ENCODE measurements around the gene ESPNL.

The ESPNL gene

GRCh38 chr2:238081561-238081960 is 18.6 kb upstream of the ESPNL start:
- Histone ChIP-seq H3K9ac (ENCODE audit: low read depth, low read length) (no peak overlapping the region), H3K4me3 (ENCODE audit: low read length) (no peak overlapping the region), H3K4me1 (ENCODE audit: control insufficient read depth, insufficient read depth, low read length) (no peaks in the 10 kb centered on the region), H3K9me3 (replicated peaks; ENCODE audit: low read length) (no peaks in the 10 kb centered on the region), H3K27me3 (ENCODE audit: control insufficient read depth, insufficient read depth, low read length) (no peaks in the 10 kb centered on the region), H3K36me3 (ENCODE audit: insufficient read depth, low read length) (peaks cover 31% of the 10 kb centered on the region), H3K4me2 (ENCODE audit: low read length) (no peak overlapping the region)

GRCh38 chr2:238082151-238082550 is 18.0 kb upstream of the ESPNL start:
- no peaks in the 10 kb centered on the region for H3K27me3 ChIP-seq (ENCODE audit: control insufficient read depth, insufficient read depth, low read length)

GRCh38 chr2:238082827-238083226 is 17.3 kb upstream of the ESPNL start:
- Histone ChIP-seq H3K9me3 (replicated peaks; ENCODE audit: low read length) (no peaks in the 10 kb centered on the region), H3K36me3 (ENCODE audit: insufficient read depth, low read length) (peaks cover 31% of the 10 kb centered on the region), H3K27me3 (ENCODE audit: control insufficient read depth, insufficient read depth, low read length) (no peaks in the 10 kb centered on the region), H3K4me1 (ENCODE audit: control insufficient read depth, insufficient read depth, low read length) (no peaks in the 10 kb centered on the region), H3K9ac (ENCODE audit: low read depth, low read length) (no peak overlapping the region), H3K4me3 (ENCODE audit: low read length) (no peak overlapping the region), H3K4me2 (ENCODE audit: low read length) (no peak overlapping the region)

More at GRCh38 chr2:238082151-238082550, 18.0 kb upstream of the ESPNL start:
- no peak overlapping the region for H3K4me2 ChIP-seq (ENCODE audit: low read length)
- H3K9ac ChIP-seq (ENCODE audit: low read depth, low read length): no peak overlapping the region
- no peaks in the 10 kb centered on the region for H3K4me1 ChIP-seq (ENCODE audit: control insufficient read depth, insufficient read depth, low read length)
- H3K4me3 ChIP-seq (ENCODE audit: low read length): no peak overlapping the region
- no peaks in the 10 kb centered on the region for H3K9me3 ChIP-seq (replicated peaks; ENCODE audit: low read length)
- peaks cover 31% of the 10 kb centered on the region for H3K36me3 ChIP-seq (ENCODE audit: insufficient read depth, low read length)

- Histone ChIP-seq H3K4me2 (ENCODE audit: low read length) (no peak overlapping the region), H3K9me3 (replicated peaks; ENCODE audit: low read length) (no peaks in the 10 kb centered on the region), H3K4me1 (ENCODE audit: control insufficient read depth, insufficient read depth, low read length) (no peaks in the 10 kb centered on the region), H3K36me3 (ENCODE audit: insufficient read depth, low read length) (peaks cover 31% of the 10 kb centered on the region), H3K9ac (ENCODE audit: low read depth, low read length) (no peak overlapping the region), H3K4me3 (ENCODE audit: low read length) (no peak overlapping the region), H3K27me3 (ENCODE audit: control insufficient read depth, insufficient read depth, low read length) (no peaks in the 10 kb centered on the region)
These were observed 16.2 kb upstream of the ESPNL start for GRCh38 chr2:238083919-238084318.

- H3K4me3 ChIP-seq (ENCODE audit: low read length): no peak overlapping the region
- no peak overlapping the region for H3K9ac ChIP-seq (ENCODE audit: low read depth, low read length)
- no peaks in the 10 kb centered on the region for H3K27me3 ChIP-seq (ENCODE audit: control insufficient read depth, insufficient read depth, low read length)
- H3K4me2 ChIP-seq (ENCODE audit: low read length): no peak overlapping the region
- peaks cover 31% of the 10 kb centered on the region for H3K36me3 ChIP-seq (ENCODE audit: insufficient read depth, low read length)
- H3K4me1 ChIP-seq (ENCODE audit: control insufficient read depth, insufficient read depth, low read length): no peaks in the 10 kb centered on the region
- H3K9me3 ChIP-seq (replicated peaks; ENCODE audit: low read length): no peaks in the 10 kb centered on the region
These were observed 15.4 kb upstream of the ESPNL start for GRCh38 chr2:238084761-238085160.

GRCh38 chr2:238085899-238086298 is 14.2 kb upstream of the ESPNL start:
- no peaks in the 10 kb centered on the region for H3K4me1 ChIP-seq (ENCODE audit: control insufficient read depth, insufficient read depth, low read length)
- no peaks in the 10 kb centered on the region for H3K9me3 ChIP-seq (replicated peaks; ENCODE audit: low read length)
- H3K27me3 ChIP-seq (ENCODE audit: control insufficient read depth, insufficient read depth, low read length): no peaks in the 10 kb centered on the region
- no peak overlapping the region for H3K4me2 ChIP-seq (ENCODE audit: low read length)
- no peak overlapping the region for H3K4me3 ChIP-seq (ENCODE audit: low read length)
- peaks cover 23% of the 10 kb centered on the region for H3K36me3 ChIP-seq (ENCODE audit: insufficient read depth, low read length)
- no peak overlapping the region for H3K9ac ChIP-seq (ENCODE audit: low read depth, low read length)

GRCh38 chr2:238087211-238087610 is 12.9 kb upstream of the ESPNL start:
- H3K9ac ChIP-seq (ENCODE audit: low read depth, low read length): no peak overlapping the region
- H3K36me3 ChIP-seq (ENCODE audit: insufficient read depth, low read length): peaks cover 14% of the 10 kb centered on the region
- no peaks in the 10 kb centered on the region for H3K9me3 ChIP-seq (replicated peaks; ENCODE audit: low read length)
- H3K4me1 ChIP-seq (ENCODE audit: control insufficient read depth, insufficient read depth, low read length): no peaks in the 10 kb centered on the region
- no peak overlapping the region for H3K4me2 ChIP-seq (ENCODE audit: low read length)
- H3K27me3 ChIP-seq (ENCODE audit: control insufficient read depth, insufficient read depth, low read length): no peaks in the 10 kb centered on the region
- no peak overlapping the region for H3K4me3 ChIP-seq (ENCODE audit: low read length)

- Histone ChIP-seq H3K9ac (ENCODE audit: low read depth, low read length) (no peak overlapping the region), H3K4me1 (ENCODE audit: control insufficient read depth, insufficient read depth, low read length) (no peaks in the 10 kb centered on the region), H3K4me3 (ENCODE audit: low read length) (no peak overlapping the region), H3K36me3 (ENCODE audit: insufficient read depth, low read length) (no peaks in the 10 kb centered on the region), H3K9me3 (replicated peaks; ENCODE audit: low read length) (no peaks in the 10 kb centered on the region), H3K4me2 (ENCODE audit: low read length) (no peak overlapping the region), H3K27me3 (ENCODE audit: control insufficient read depth, insufficient read depth, low read length) (no peaks in the 10 kb centered on the region)
These were observed 9.3 kb upstream of the ESPNL start for GRCh38 chr2:238090887-238091286.

- Histone ChIP-seq H3K9me3 (replicated peaks; ENCODE audit: low read length) (no peaks in the 10 kb centered on the region), H3K27me3 (ENCODE audit: control insufficient read depth, insufficient read depth, low read length) (no peaks in the 10 kb centered on the region), H3K4me3 (ENCODE audit: low read length) (no peak overlapping the region), H3K36me3 (ENCODE audit: insufficient read depth, low read length) (no peaks in the 10 kb centered on the region), H3K4me2 (ENCODE audit: low read length) (no peak overlapping the region), H3K4me1 (ENCODE audit: control insufficient read depth, insufficient read depth, low read length) (no peaks in the 10 kb centered on the region), H3K9ac (ENCODE audit: low read depth, low read length) (no peak overlapping the region)
These were observed 8.6 kb upstream of the ESPNL start for GRCh38 chr2:238091436-238092060.

- Histone ChIP-seq H3K9me3 (replicated peaks; ENCODE audit: low read length) (no peaks in the 10 kb centered on the region), H3K36me3 (ENCODE audit: insufficient read depth, low read length) (no peaks in the 10 kb centered on the region), H3K4me2 (ENCODE audit: low read length) (no peak overlapping the region), H3K9ac (ENCODE audit: low read depth, low read length) (no peak overlapping the region), H3K4me1 (ENCODE audit: control insufficient read depth, insufficient read depth, low read length) (no peaks in the 10 kb centered on the region), H3K4me3 (ENCODE audit: low read length) (no peak overlapping the region), H3K27me3 (ENCODE audit: control insufficient read depth, insufficient read depth, low read length) (no peaks in the 10 kb centered on the region)
These were observed 7.6 kb upstream of the ESPNL start for GRCh38 chr2:238092486-238093035.

GRCh38 chr2:238093181-238094140 is 6.7 kb upstream of the ESPNL start:
- H3K4me3 ChIP-seq (ENCODE audit: low read length): no peak overlapping the region
- no peaks in the 10 kb centered on the region for H3K4me1 ChIP-seq (ENCODE audit: control insufficient read depth, insufficient read depth, low read length)
- H3K36me3 ChIP-seq (ENCODE audit: insufficient read depth, low read length): no peaks in the 10 kb centered on the region
- H3K4me2 ChIP-seq (ENCODE audit: low read length): no peak overlapping the region
- no peak overlapping the region for H3K9ac ChIP-seq (ENCODE audit: low read depth, low read length)
- H3K9me3 ChIP-seq (replicated peaks; ENCODE audit: low read length): no peaks in the 10 kb centered on the region
- no peaks in the 10 kb centered on the region for H3K27me3 ChIP-seq (ENCODE audit: control insufficient read depth, insufficient read depth, low read length)

Measured in skeletal muscle satellite cell (primary cell).